ENCODE measurements around the gene CDH1. TPM values are rescaled to one million over a fixed set of nuclear protein-coding genes. Genes with fewer than 3 reads are reported as not detected.

CDH1 gene
- polyA plus RNA-seq, 3 donors: 85.4 to 114 (median 88.5) TPM

- no peak for DNase-seq (ENCODE audit: extremely low read depth in 1 of 11, low read depth in 9 of 11, low spot score in 4 of 11)
Measured at GRCh38 chr16:68719993-68720489, 17.1 kb upstream of the CDH1 start.

- no peak for DNase-seq (ENCODE audit: extremely low read depth in 1 of 11, low read depth in 9 of 11, low spot score in 4 of 11)
Measured at GRCh38 chr16:68722119-68723024, 14.7 kb upstream of the CDH1 start.

GRCh38 chr16:68724797-68725196, 12.3 kb upstream of the CDH1 start:
- DNase-seq (ENCODE audit: extremely low read depth in 1 of 11, low read depth in 9 of 11, low spot score in 4 of 11): no peak

GRCh38 chr16:68728523-68728922, 8.6 kb upstream of the CDH1 start:
- no peak for DNase-seq (ENCODE audit: extremely low read depth in 1 of 11, low read depth in 9 of 11, low spot score in 4 of 11)

GRCh38 chr16:68731637-68732036, 5.5 kb upstream of the CDH1 start:
- DNase-seq (ENCODE audit: extremely low read depth in 1 of 11, low read depth in 9 of 11, low spot score in 4 of 11): no peak

- no peak for DNase-seq (ENCODE audit: extremely low read depth in 1 of 11, low read depth in 9 of 11, low spot score in 4 of 11)
Measured at GRCh38 chr16:68732042-68732680, 4.9 kb upstream of the CDH1 start.

- no peak for DNase-seq (ENCODE audit: extremely low read depth in 1 of 11, low read depth in 9 of 11, low spot score in 4 of 11)
Measured at GRCh38 chr16:68732741-68733399, 4.2 kb upstream of the CDH1 start.

GRCh38 chr16:68733570-68733969, 3.5 kb upstream of the CDH1 start:
- no peak for DNase-seq (ENCODE audit: extremely low read depth in 1 of 11, low read depth in 9 of 11, low spot score in 4 of 11)

GRCh38 chr16:68734782-68735181, 2.3 kb upstream of the CDH1 start:
- DNase-seq (ENCODE audit: extremely low read depth in 1 of 11, low read depth in 9 of 11, low spot score in 4 of 11): no peak

- no peak for DNase-seq (ENCODE audit: extremely low read depth in 1 of 11, low read depth in 9 of 11, low spot score in 4 of 11)
Measured at GRCh38 chr16:68736561-68736960, 531 bp upstream of the CDH1 start.

- DNase-seq (ENCODE audit: extremely low read depth in 1 of 11, low read depth in 9 of 11, low spot score in 4 of 11): no peak
Measured at GRCh38 chr16:68737730-68738629, 888 bp downstream of the CDH1 start.

GRCh38 chr16:68739964-68740627, 3.0 kb downstream of the CDH1 start:
- DNase-seq (ENCODE audit: extremely low read depth in 1 of 11, low read depth in 9 of 11, low spot score in 4 of 11): no peak

- DNase-seq (ENCODE audit: extremely low read depth in 1 of 11, low read depth in 9 of 11, low spot score in 4 of 11): no peak
Measured at GRCh38 chr16:68740628-68741346, 3.7 kb downstream of the CDH1 start.

- no peak for DNase-seq (ENCODE audit: extremely low read depth in 1 of 11, low read depth in 9 of 11, low spot score in 4 of 11)
Measured at GRCh38 chr16:68743664-68744063, 6.6 kb downstream of the CDH1 start.

- DNase-seq (ENCODE audit: extremely low read depth in 1 of 11, low read depth in 9 of 11, low spot score in 4 of 11): peak in 4 of 11 donors; percentile 45 to 77 (median 56)
Measured at GRCh38 chr16:68744744-68745280, 7.7 kb downstream of the CDH1 start.

GRCh38 chr16:68746951-68747350, 9.9 kb downstream of the CDH1 start:
- no peak for DNase-seq (ENCODE audit: extremely low read depth in 1 of 11, low read depth in 9 of 11, low spot score in 4 of 11)

GRCh38 chr16:68749432-68749831, 12.3 kb downstream of the CDH1 start:
- no peak for DNase-seq (ENCODE audit: extremely low read depth in 1 of 11, low read depth in 9 of 11, low spot score in 4 of 11)

Data from renal cortex interstitium (tissue), 11 donors.